Testis (tissue), 2 donors: ENCODE measurements around the gene ANKS4B.

Experiments used
- CTCF ChIP-seq, 3 experiments: fragments of 450-650 bp in 2 of 3; fragments of 200-600 bp in 1 of 3; sonication (generic) in 1 of 3; IDR thresholded peaks; one replicate each; pipeline ENCODE4 v1.5.1; 2016 to 2019; ENCODE audit warnings: antibody characterized with exemption in 3 of 3, mild to moderate bottlenecking in 2 of 3, moderate library complexity in 1 of 3
- POLR2A ChIP-seq: fragments of 450-650 bp; IDR thresholded peaks from one replicate; pipeline ENCODE4 v1.6.1; 2017; ENCODE audit warnings: antibody characterized with exemption, mild to moderate bottlenecking, moderate library complexity

DNA sequence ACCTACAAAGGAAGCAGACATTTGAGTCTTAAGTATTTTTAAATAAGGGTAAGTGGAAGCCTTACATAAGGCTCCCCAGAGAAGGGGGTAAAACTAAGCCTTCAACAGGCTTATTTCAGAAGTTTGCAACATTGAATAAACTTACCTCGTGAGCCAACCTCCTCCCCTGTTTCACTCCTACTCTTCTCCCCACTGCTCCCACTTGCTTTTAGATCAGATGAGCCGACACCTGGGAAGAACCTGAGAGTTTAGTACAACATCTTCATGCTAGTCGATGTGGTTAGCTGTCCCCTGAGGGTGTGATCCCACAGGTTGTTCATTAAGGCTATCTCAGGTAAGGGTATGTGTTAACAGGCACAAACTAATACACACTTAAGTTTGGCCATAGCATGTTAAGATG is 35.9 kb upstream of the ANKS4B start:
- no peak for TF ChIP-seq CTCF (IDR thresholded peaks at IDR 0.05)
- no peak for TF ChIP-seq POLR2A
